ENCODE results near the gene SND1. TPM values are rescaled to one million over a fixed set of nuclear protein-coding genes. Genes with fewer than 3 reads are reported as not detected.

The SND1 gene
- total RNA-seq, 2 donors from 2014 or later, result 108 to 123 TPM

- intact Hi-C loops (cut with DNase I, micrococcal nuclease), result no loop called here
- ATAC-seq (no peak), DNase-seq (no peak)
Measured at GRCh38 chr7:127782075-127782474, 130.1 kb downstream of the SND1 start.

- ATAC-seq (peak; percentile 35), DNase-seq (no peak)
- intact Hi-C loops (cut with DNase I, micrococcal nuclease), result no loop called here
Measured at GRCh38 chr7:127782654-127783559, 130.9 kb downstream of the SND1 start.

DNA sequence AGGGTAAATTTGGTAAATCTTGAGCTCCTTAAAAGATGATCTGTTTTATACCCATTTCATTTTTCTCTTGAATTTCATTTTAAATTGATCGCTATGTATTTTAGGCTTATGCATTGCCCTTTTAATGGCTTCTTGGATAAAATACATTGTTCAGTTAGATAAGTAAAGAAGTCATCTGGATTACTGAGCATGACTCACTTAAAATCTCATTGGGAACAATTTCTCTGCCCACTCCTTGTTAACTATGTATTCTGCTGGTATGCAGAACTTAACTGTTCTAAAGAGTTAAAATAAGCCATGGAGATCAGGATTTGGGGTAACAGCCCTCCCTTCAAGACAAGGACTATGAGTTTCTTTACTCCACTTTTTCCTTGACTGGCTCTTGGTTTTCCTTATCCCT is 134.2 kb downstream of the SND1 start:
- ATAC-seq, result no peak
- intact Hi-C loops (cut with DNase I, micrococcal nuclease), result no loop called here
- no peak for DNase-seq

- no peak for DNase-seq
- intact Hi-C loops (cut with DNase I, micrococcal nuclease), result no loop called here
- ATAC-seq, result no peak
Measured at GRCh38 chr7:127789031-127789430, 137.0 kb downstream of the SND1 start.

- intact Hi-C loops (cut with DNase I, micrococcal nuclease), result no loop called here
- no peak for ATAC-seq
- no peak for DNase-seq
Measured at GRCh38 chr7:127791446-127792189, 139.6 kb downstream of the SND1 start.

GRCh38 chr7:127792528-127793342 is 140.7 kb downstream of the SND1 start:
- intact Hi-C loops (cut with DNase I, micrococcal nuclease), result no loop called here
- DNase-seq, result peak in 1 of 2 donors; percentile 33
- ATAC-seq, result peak; percentile 58

GRCh38 chr7:127793582-127793981 is 141.6 kb downstream of the SND1 start:
- DNase-seq, result no peak
- intact Hi-C loops (cut with DNase I, micrococcal nuclease), result no loop called here
- ATAC-seq, result no peak

DNA sequence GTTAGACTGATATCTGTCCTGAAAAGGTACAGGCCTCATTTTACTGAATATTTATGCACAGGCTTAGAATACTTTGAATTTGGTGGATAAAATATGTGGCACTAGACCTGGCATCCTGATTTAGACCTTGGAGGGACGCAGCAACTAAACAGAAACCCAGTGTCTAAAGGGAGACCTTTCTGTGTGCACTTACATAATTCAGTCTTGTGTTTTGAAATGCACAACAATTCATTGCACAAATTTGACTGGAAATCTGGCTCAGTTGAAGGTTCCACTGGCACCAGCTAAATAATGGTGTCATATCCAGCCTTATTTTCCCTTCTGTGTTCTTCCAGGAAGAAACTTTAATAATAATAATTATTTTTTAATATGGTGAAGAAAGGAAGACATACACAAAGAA is 142.1 kb downstream of the SND1 start:
- DNase-seq (no peak), ATAC-seq (no peak)
- intact Hi-C loops (cut with DNase I, micrococcal nuclease), result no loop called here

GRCh38 chr7:127794551-127794950 is 142.6 kb downstream of the SND1 start:
- no peak for ATAC-seq
- no peak for DNase-seq
- intact Hi-C loops (cut with DNase I, micrococcal nuclease), result no loop called here

- DNase-seq, result peak in 1 of 2 donors; percentile 13
- no peak for ATAC-seq
- intact Hi-C loops (cut with DNase I, micrococcal nuclease), result no loop called here
Measured at GRCh38 chr7:127798023-127798422, 146.0 kb downstream of the SND1 start.

- DNase-seq (no peak), ATAC-seq (no peak)
- intact Hi-C loops (cut with DNase I, micrococcal nuclease), result no loop called here
Measured at GRCh38 chr7:127798769-127799372, 146.9 kb downstream of the SND1 start.

- peak; percentile 76 for ATAC-seq
- intact Hi-C loops (cut with DNase I, micrococcal nuclease), result no loop called here
- no peak for DNase-seq
Measured at GRCh38 chr7:127799535-127800305, 147.7 kb downstream of the SND1 start.

- intact Hi-C loops (cut with DNase I, micrococcal nuclease), result no loop called here
- ATAC-seq (no peak), DNase-seq (no peak)
Measured at GRCh38 chr7:127802845-127803244, 150.9 kb downstream of the SND1 start.

- ATAC-seq, result no peak
Measured at GRCh38 chr7:127803626-127804025, 151.6 kb downstream of the SND1 start.

DNA sequence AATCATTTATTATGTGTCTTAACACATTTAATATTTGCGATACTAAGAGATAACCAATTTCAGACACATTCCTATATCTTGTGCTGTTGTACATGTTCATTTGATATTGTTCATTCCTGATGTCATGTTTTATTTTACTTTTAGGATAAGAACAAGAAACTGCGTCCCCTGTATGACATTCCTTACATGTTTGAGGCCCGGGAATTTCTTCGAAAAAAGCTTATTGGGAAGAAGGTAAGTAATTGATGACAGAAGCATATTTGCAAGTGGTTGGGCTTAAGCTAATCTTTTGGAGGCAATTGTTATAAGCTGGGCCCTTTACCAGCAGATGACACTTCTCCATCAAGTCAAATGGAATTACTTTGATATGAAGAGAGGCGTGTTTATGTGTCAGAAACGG is 155.3 kb downstream of the SND1 start:
- intact Hi-C loops (cut with DNase I, micrococcal nuclease), result no loop called here
- ATAC-seq, result no peak
- DNase-seq, result no peak

More at GRCh38 chr7:127803626-127804025, 151.6 kb downstream of the SND1 start:
- intact Hi-C loops (cut with DNase I, micrococcal nuclease), result no loop called here
- DNase-seq, result no peak

DNA sequence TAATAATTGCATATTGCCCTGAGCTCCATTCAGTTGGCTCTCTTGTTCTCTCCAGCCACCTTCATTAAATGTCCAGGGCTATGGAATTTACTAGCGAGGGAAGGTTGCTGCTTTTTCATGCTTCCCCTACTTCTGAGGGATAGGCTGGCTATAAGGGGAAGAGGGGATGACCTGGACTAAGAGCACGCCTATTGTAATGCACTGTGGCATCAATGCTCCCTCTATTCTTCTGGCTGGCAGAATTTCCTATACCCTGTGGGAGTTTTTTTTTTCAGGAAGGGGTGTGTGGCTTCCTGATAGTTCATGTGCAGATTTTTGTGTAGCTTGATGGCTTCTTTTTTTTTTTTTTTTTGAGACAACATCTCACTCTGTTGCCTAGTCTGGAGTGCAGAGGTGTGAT is 155.8 kb downstream of the SND1 start:
- ATAC-seq, result no peak
- intact Hi-C loops (cut with DNase I, micrococcal nuclease), result no loop called here
- no peak for DNase-seq

- peak; percentile 59 for ATAC-seq
- no peak for DNase-seq
- intact Hi-C loops (cut with DNase I, micrococcal nuclease), result no loop called here
Measured at GRCh38 chr7:127809261-127809702, 157.3 kb downstream of the SND1 start.

DNA sequence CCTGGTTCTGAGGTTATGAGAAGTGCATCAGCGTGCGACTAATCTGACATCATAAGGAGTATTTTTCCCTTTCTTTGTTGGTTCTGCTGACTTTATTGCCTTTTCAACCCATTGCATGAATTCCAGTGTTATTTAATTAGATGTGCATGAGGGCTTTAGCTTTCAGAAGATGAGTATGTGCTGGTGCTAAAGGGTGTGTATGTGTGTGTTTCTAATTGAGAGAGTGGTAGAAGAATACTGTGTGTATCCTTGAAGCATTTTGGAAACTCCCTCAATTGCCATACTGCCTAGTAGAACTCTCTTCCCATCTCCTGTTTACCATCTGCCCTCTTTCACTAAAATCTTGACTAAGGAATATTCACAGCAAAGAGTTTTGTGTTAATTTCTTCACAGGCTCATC is 158.1 kb downstream of the SND1 start:
- no peak for ATAC-seq
- intact Hi-C loops (cut with DNase I, micrococcal nuclease), result no loop called here
- DNase-seq, result no peak
